Type B pancreatic cell (in vitro differentiated cells): ENCODE data around the gene PLCXD1. TPM values are rescaled to one million over a fixed set of nuclear protein-coding genes. Genes with fewer than 3 reads are reported as not detected.
A peak's percentile ranks its signal among the peaks of the same experiment; 100 is the strongest.
"Not testable (repeated sequence)": the region's sequence is repeated elsewhere in the genome, so short reads cannot be mapped to it uniquely, and the experiment has no call there.

Source experiments
- DNase-seq: peaks from one replicate; pipeline ENCODE4 v3.0.0; 2021; ENCODE audit warnings: mixed read lengths; ENCODE audit not compliant: unreplicated experiment; ENCODE audit errors: extremely low spot score
- H3K27ac Mint-ChIP-seq: 2 replicates; pipeline ENCODE4 v1.8.0; 2021; ENCODE audit warnings: mild to moderate bottlenecking, mixed read lengths
- H3K27me3 Mint-ChIP-seq: 2 replicates; pipeline ENCODE4 v1.8.0; 2021; ENCODE audit warnings: mixed read lengths
- H3K36me3 Mint-ChIP-seq: 2 replicates; pipeline ENCODE4 v1.8.0; 2021; ENCODE audit warnings: mixed read lengths
- H3K4me1 Mint-ChIP-seq: one replicate; pipeline ENCODE4 v1.8.0; 2021; ENCODE audit warnings: mixed read lengths; ENCODE audit not compliant: unreplicated experiment
- H3K4me3 Mint-ChIP-seq: 2 replicates; pipeline ENCODE4 v1.8.0; 2021; ENCODE audit warnings: mild to moderate bottlenecking, mixed read lengths
- H3K9me3 Mint-ChIP-seq: 2 replicates; pipeline ENCODE4 v1.8.0; 2021; ENCODE audit warnings: mixed read lengths
- long read RNA-seq: library from polyadenylated mRNA; unstranded; transcript quantifications from one replicate; pipeline ENCODE4 v2.0.0, GENCODE V29; 2020
- total RNA-seq: library from RNA; stranded (reverse); gene quantifications from 2 replicates; pipeline ENCODE4 v1.2.1, GENCODE V29; 2021; ENCODE audit warnings: low replicate concordance
- TF ChIP-seq, protein P1 (sequence below): fragments of 200-600 bp; sonication (generic); conservative IDR thresholded peaks from 2 replicates; pipeline ENCODE4 v1.5.0; 2021; ENCODE audit warnings: antibody characterized with exemption, mild to moderate bottlenecking

The PLCXD1 gene
- 47.5 and 54.8 TPM in 2 replicates for total RNA-seq
- long read RNA-seq, full-length matches to known transcripts = 7 of 37 reads
- long read RNA-seq, partial matches to known transcripts = 6 of 37 reads
- long read RNA-seq, other reads (novel, unspliced or antisense) = 24 of 37 reads

DNA sequence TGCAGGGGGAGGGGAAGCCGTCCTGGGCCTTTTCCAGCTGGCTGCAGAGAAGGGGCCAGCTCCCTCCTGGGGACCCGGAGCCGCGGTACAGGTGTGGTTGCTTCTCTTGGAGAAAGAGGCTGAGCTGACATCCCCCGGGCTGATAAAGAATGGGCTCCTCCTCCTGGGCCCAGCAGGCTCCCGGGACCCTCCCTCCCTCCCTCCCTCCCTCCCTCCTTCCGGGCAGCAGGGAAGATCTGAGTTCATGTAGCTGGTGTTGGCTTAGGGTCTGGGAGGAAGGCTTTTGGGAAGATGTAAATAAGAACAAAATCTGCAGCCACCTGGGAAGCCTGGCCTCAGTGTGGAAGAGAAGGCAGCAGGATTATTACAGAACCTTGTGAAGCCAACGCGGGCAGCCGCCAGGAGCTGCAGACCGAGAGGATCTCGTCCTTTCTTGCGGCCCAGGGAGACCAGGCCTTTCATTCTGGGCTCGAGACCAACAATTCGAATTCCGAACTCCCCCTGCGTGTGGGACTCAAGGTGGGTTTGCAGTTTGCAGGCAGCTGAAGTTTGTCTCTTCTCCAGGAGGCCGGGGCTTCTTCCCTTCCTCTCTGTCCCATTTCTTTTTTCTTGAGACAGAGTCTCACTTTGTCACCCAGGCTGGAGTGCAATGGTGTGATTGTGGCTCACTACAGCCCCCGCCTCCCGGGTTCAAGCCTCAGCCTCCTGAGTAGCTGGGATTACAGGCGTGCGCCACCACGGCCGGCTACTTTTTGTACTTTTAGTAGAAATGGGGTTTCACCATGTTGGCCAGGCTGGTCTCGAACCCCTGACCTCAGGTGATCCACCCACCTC lies at the start of gene PLCXD1:
TSS of gene PLCXD1 (plus strand) at position 216 of the 834 bp plus-strand sequence. CDS start 2,807 bp downstream, outside the sequence.
- Mint-ChIP-seq H3K4me3 (peak within 1 kb of the TSS; percentile 89), H3K27me3 (no peaks in the 10 kb centered on the region), H3K4me1 (peaks cover 14% of the 10 kb centered on the region), H3K36me3 (peaks cover 13% of the 10 kb centered on the region), H3K9me3 (no peaks in the 10 kb centered on the region), H3K27ac (peak within 1 kb of the TSS; percentile 89)
- TF ChIP-seq, protein P1, sequence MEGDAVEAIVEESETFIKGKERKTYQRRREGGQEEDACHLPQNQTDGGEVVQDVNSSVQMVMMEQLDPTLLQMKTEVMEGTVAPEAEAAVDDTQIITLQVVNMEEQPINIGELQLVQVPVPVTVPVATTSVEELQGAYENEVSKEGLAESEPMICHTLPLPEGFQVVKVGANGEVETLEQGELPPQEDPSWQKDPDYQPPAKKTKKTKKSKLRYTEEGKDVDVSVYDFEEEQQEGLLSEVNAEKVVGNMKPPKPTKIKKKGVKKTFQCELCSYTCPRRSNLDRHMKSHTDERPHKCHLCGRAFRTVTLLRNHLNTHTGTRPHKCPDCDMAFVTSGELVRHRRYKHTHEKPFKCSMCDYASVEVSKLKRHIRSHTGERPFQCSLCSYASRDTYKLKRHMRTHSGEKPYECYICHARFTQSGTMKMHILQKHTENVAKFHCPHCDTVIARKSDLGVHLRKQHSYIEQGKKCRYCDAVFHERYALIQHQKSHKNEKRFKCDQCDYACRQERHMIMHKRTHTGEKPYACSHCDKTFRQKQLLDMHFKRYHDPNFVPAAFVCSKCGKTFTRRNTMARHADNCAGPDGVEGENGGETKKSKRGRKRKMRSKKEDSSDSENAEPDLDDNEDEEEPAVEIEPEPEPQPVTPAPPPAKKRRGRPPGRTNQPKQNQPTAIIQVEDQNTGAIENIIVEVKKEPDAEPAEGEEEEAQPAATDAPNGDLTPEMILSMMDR = no peak
- no peak for DNase-seq

DNA sequence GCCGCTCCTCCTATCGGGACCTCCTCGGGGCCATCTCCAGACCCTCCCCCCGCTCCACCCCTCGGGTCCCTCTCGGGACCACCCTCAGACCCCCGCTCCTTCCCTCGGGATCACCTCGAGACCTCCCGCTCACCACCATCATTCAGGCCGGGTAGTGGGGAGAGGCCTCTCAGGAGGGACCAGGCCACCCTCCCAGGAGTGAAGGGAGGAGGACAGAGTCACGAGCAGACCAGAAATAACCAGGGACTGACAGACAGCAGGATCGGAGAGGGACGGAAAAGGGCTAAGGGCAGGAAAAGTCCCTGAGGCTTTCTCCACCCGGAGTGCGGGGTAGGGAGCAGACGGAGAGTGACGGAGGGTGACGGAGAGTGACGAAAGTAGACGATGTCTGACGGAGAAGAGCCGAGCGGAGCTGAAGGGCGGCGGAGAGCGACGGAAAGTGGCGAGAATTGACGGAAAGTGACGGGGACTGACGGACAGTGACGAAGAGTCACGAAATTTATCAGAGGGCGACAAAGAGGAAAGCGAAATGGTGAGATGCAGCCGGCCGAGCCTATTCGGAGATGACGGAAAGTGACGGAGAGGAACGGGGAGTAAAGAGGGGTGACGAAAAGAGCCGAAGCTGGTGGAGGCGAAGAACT lies 49.4 kb upstream of the PLCXD1 start:
- not testable (repeated sequence) for H3K4me3 Mint-ChIP-seq, H3K27ac Mint-ChIP-seq, H3K36me3 Mint-ChIP-seq, H3K4me1 Mint-ChIP-seq, H3K27me3 Mint-ChIP-seq, DNase-seq, H3K9me3 Mint-ChIP-seq

GRCh38 chrX:232278-232655 lies 48.9 kb upstream of the PLCXD1 start:
- not testable (repeated sequence) for DNase-seq, H3K36me3 Mint-ChIP-seq, H3K4me3 Mint-ChIP-seq, H3K9me3 Mint-ChIP-seq, H3K4me1 Mint-ChIP-seq, H3K27ac Mint-ChIP-seq, H3K27me3 Mint-ChIP-seq

DNA sequence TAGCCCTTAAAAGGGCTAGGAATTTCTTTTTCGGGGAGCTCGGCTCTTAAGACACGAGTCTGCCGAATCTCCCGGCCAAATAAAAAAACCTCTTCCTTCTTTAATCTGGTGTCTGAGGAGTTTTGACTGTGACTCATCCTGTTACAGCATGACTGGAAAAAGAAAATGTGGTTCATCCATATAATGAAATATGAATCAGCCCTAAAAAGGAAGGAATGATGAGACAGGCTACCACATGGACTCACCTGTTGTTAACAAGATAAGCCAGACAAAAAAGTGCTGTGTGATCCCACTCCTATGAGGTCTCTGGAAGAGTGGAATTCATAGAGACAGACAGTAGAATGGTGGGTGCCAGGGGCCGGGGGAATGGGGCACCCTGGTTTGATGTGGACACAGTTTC lies 45.0 kb upstream of the PLCXD1 start:
- H3K27ac Mint-ChIP-seq, H3K9me3 Mint-ChIP-seq, H3K36me3 Mint-ChIP-seq, H3K4me1 Mint-ChIP-seq, H3K27me3 Mint-ChIP-seq, DNase-seq, H3K4me3 Mint-ChIP-seq: not testable (repeated sequence)

DNA sequence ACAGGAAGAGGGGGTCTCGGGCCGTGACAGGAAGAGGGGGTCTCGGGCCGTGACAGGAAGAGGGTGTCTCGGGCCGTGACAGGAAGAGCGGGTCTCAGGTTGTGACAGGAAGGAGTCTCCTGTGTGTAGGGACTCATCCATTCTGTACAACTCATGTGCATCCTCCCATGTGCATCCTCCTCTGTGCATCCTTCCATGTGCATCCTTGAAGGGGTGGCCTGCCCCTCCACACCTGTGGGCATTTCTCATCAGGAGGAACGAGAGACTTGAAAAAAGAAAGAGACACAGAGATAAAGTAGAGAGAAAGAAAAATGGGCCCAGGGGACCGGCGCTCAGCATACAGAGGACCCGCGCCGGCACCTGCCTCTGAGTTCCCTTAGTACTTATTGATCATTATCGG lies 30.2 kb upstream of the PLCXD1 start:
- H3K9me3 Mint-ChIP-seq = peaks cover 10% of the 10 kb centered on the region
- H3K27ac Mint-ChIP-seq = no peak overlapping the region
- DNase-seq = no peak
- no peaks in the 10 kb centered on the region for H3K4me1 Mint-ChIP-seq
- TF ChIP-seq, protein P1 = no peak
- no peak overlapping the region for H3K4me3 Mint-ChIP-seq
- H3K36me3 Mint-ChIP-seq = no peaks in the 10 kb centered on the region
- no peaks in the 10 kb centered on the region for H3K27me3 Mint-ChIP-seq

DNA sequence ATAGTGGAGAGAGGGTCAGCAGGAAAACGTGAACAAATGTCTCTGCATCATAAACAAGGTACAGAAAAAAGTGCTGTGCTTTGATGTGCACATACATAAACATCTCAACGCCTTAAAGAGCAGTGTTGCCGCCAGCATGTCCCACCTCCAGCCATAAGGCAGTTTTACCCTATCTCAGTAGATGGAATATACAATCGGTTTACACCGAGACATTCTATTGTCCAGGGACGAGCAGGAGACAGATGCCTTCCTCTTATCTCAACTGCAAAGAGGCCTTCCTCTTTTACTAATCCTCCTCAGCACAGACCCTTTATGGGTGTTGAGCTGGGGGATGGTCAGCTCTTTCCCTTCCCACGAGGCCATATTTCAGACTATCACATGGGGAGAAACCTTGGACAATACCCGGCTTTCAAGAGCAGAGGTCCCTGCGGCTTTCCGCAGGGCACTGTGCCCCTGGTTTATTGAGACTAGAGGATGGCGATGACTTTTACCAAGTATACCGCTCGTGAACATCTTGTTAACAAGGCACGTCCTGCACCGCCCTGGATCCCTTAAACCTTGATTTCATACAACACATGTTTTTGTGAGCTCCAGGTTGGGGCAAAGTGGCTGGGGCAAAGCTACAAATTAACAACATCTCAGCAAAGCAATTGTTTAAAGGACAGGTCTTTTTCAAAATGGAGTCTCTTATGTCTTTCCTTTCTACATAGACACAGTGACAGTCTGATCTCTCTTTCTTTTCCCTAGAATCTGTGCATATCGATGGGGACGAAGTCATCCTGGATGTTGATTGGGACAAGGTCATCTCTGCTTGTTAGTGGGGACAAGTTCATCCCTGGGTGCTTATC lies 29.6 kb upstream of the PLCXD1 start:
- H3K4me1 Mint-ChIP-seq, H3K27ac Mint-ChIP-seq, H3K27me3 Mint-ChIP-seq, DNase-seq, H3K4me3 Mint-ChIP-seq, H3K36me3 Mint-ChIP-seq, H3K9me3 Mint-ChIP-seq: not testable (repeated sequence)

GRCh38 chrX:252244-252956 lies 28.8 kb upstream of the PLCXD1 start:
- no peak overlapping the region for H3K27ac Mint-ChIP-seq
- H3K4me3 Mint-ChIP-seq = no peak overlapping the region
- peaks cover 10% of the 10 kb centered on the region for H3K9me3 Mint-ChIP-seq
- TF ChIP-seq, protein P1 = no peak
- H3K27me3 Mint-ChIP-seq = no peaks in the 10 kb centered on the region
- no peaks in the 10 kb centered on the region for H3K36me3 Mint-ChIP-seq
- no peaks in the 10 kb centered on the region for H3K4me1 Mint-ChIP-seq
- DNase-seq = no peak
